Islet of Langerhans (tissue), 1 donor: ENCODE measurements around the gene MEN1.

Source experiments
- FAIRE-seq: peaks from one replicate; lab custom pipeline; 2011; peaks lifted over from hg19 to GRCh38; lab: Jason Lieb, UNC

Gene MEN1

GRCh38 chr11:64845129-64845775 lies 34.9 kb upstream of the MEN1 start:
- no peak for FAIRE-seq

- FAIRE-seq, result no peak
These were observed 34.2 kb upstream of the MEN1 start, which contains the start of gene CDC42BPG for GRCh38 chr11:64844330-64845128. CDC42BPG (minus strand) TSS chr11:64844653; CDS start chr11:64844569, 84 bp downstream.

GRCh38 chr11:64843686-64844329 lies 33.5 kb upstream of the MEN1 start:
- no peak for FAIRE-seq

GRCh38 chr11:64842851-64843685 lies 32.7 kb upstream of the MEN1 start:
- no peak for FAIRE-seq

- no peak for FAIRE-seq
These were observed 32.0 kb upstream of the MEN1 start for GRCh38 chr11:64842366-64842759.

GRCh38 chr11:64841592-64842365 lies 31.4 kb upstream of the MEN1 start:
- FAIRE-seq, result no peak

GRCh38 chr11:64839887-64840782 lies 29.8 kb upstream of the MEN1 start:
- FAIRE-seq, result no peak

- FAIRE-seq, result no peak
These were observed 29.0 kb upstream of the MEN1 start for GRCh38 chr11:64839335-64839734.

GRCh38 chr11:64838600-64839334 lies 28.4 kb upstream of the MEN1 start:
- no peak for FAIRE-seq

- no peak for FAIRE-seq
These were observed 27.6 kb upstream of the MEN1 start for GRCh38 chr11:64837887-64838351.

- FAIRE-seq, result no peak
These were observed 26.2 kb upstream of the MEN1 start for GRCh38 chr11:64836448-64837072.

- no peak for FAIRE-seq
These were observed 25.5 kb upstream of the MEN1 start for GRCh38 chr11:64835616-64836447.

- no peak for FAIRE-seq
These were observed 24.6 kb upstream of the MEN1 start for GRCh38 chr11:64834723-64835615.

GRCh38 chr11:64834031-64834722 lies 23.8 kb upstream of the MEN1 start:
- FAIRE-seq, result no peak

- no peak for FAIRE-seq
These were observed 23.2 kb upstream of the MEN1 start for GRCh38 chr11:64833509-64833908.

- no peak for FAIRE-seq
These were observed 22.8 kb upstream of the MEN1 start for GRCh38 chr11:64833198-64833502.
